Testis (tissue), 2 donors: ENCODE measurements around the gene HECA.

Source experiments
- POLR2A ChIP-seq: fragments of 450-650 bp; IDR thresholded peaks from one replicate; pipeline ENCODE4 v1.6.1; 2017; ENCODE audit warnings: antibody characterized with exemption, mild to moderate bottlenecking, moderate library complexity
- TF ChIP-seq, protein P1 (sequence below), 3 experiments: fragments of 450-650 bp in 2 of 3; fragments of 200-600 bp in 1 of 3; sonication (generic) in 1 of 3; IDR thresholded peaks; one replicate each; pipeline ENCODE4 v1.5.1; 2016 to 2019; ENCODE audit warnings: antibody characterized with exemption in 3 of 3, mild to moderate bottlenecking in 2 of 3, moderate library complexity in 1 of 3

DNA sequence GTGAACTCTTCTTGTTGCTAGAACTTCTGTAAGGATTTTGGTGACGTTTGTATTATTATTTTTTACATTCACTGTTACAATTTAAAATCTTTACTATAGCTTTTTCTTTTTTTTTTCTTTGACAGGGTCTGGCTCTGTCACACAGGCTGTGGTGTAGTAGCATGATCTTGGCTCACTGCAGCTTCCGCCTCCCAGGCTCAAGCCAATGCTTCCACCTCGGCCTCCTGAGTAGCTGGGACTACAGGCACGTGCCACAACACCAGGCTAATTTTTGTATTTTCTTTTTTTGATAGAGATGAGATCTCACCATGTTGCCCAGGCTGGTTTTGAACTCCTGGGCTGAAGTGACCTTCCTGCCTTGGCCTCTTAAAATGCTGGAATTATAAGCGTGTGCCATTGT is 21.2 kb downstream of the HECA start:
- TF ChIP-seq POLR2A, result no peak
- TF ChIP-seq, protein P1, sequence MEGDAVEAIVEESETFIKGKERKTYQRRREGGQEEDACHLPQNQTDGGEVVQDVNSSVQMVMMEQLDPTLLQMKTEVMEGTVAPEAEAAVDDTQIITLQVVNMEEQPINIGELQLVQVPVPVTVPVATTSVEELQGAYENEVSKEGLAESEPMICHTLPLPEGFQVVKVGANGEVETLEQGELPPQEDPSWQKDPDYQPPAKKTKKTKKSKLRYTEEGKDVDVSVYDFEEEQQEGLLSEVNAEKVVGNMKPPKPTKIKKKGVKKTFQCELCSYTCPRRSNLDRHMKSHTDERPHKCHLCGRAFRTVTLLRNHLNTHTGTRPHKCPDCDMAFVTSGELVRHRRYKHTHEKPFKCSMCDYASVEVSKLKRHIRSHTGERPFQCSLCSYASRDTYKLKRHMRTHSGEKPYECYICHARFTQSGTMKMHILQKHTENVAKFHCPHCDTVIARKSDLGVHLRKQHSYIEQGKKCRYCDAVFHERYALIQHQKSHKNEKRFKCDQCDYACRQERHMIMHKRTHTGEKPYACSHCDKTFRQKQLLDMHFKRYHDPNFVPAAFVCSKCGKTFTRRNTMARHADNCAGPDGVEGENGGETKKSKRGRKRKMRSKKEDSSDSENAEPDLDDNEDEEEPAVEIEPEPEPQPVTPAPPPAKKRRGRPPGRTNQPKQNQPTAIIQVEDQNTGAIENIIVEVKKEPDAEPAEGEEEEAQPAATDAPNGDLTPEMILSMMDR (IDR thresholded peaks at IDR 0.05), result no peak
